ENCODE data around the gene SORCS2.

- TF ChIP-seq POLR2A (IDR thresholded peaks at IDR 0.05), result no peak
- TF ChIP-seq, protein P1, sequence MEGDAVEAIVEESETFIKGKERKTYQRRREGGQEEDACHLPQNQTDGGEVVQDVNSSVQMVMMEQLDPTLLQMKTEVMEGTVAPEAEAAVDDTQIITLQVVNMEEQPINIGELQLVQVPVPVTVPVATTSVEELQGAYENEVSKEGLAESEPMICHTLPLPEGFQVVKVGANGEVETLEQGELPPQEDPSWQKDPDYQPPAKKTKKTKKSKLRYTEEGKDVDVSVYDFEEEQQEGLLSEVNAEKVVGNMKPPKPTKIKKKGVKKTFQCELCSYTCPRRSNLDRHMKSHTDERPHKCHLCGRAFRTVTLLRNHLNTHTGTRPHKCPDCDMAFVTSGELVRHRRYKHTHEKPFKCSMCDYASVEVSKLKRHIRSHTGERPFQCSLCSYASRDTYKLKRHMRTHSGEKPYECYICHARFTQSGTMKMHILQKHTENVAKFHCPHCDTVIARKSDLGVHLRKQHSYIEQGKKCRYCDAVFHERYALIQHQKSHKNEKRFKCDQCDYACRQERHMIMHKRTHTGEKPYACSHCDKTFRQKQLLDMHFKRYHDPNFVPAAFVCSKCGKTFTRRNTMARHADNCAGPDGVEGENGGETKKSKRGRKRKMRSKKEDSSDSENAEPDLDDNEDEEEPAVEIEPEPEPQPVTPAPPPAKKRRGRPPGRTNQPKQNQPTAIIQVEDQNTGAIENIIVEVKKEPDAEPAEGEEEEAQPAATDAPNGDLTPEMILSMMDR (IDR thresholded peaks at IDR 0.05), result no peak
Observed at GRCh38 chr4:7299908-7300710, 107.8 kb downstream of the SORCS2 start.

Data from Peyer's patch (tissue), 4 donors.